ENCODE measurements around the gene CLMP. TPM values are rescaled to one million over a fixed set of nuclear protein-coding genes. Genes with fewer than 3 reads are reported as not detected.

The CLMP gene
- total RNA-seq, 1 donor from 2014 or later: 42.0 TPM

DNA sequence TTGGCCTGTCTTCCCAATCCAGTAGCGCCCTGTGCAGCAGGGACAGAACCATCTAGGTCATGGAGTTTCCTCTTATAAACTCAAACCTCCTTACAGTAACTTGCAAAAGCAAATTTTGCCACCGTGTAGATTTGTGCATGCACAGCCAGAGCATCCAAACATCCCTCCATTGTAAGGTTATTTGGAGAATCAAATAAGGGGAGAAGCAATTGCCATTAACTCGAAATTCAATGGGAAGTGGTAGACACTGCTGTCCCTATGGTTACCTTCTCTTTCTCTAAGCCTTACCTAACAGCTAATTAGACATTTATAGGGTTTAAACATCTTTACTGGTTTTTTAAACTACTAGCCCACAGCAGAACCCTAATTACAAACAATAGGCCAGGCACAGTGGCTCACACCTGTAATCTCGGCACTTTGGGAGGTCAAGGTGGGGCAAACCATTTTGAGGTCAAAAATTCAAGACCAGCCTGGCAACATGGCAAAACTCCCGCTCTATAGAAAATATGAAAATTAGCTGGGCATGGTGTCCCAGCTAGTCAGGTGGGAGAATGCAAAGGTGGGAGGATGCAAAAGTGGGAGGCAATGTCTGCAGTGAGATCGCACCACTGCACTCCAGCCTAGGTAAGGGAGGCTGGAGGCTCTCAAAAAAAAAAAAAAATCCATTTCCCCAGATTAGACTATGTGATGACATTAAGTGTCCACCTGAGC, 139.7 kb downstream of the CLMP start:
- DNase-seq: no peak

DNA sequence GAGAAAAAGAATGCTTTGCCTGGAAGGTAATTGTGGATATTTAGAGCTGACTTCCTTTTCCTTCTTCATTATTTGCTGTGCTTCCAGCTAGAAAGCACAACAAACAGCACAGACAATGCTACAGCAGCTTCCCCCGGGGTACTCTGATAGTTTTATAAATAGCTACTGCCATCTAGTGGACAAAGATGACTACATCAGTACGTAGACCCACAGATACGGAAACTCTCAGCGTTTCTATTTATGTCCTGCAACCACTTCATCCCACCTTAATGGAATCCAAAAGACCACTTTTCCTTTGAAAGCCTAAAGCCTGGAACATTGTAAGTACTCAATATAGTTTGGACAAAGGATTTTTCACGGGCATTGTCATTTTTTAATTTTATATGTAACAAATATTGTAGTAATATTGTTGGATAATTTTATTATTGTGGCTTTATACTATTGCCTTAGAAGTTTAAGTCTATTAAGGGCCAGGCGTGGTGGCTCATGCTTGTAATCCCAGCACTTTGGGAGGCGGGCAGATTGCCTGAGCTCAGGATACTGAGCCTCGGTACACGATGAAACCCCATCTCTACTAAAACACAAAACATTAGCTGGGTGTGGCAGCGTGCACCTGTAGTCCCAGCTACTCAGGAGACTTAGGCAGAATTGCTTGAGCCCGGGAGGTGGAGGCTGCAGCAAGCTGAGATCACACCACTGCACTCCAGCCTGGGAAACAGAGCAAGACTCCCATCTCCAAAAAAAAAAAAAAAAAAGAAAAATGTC, 140.6 kb downstream of the CLMP start:
- no peak for DNase-seq

DNA sequence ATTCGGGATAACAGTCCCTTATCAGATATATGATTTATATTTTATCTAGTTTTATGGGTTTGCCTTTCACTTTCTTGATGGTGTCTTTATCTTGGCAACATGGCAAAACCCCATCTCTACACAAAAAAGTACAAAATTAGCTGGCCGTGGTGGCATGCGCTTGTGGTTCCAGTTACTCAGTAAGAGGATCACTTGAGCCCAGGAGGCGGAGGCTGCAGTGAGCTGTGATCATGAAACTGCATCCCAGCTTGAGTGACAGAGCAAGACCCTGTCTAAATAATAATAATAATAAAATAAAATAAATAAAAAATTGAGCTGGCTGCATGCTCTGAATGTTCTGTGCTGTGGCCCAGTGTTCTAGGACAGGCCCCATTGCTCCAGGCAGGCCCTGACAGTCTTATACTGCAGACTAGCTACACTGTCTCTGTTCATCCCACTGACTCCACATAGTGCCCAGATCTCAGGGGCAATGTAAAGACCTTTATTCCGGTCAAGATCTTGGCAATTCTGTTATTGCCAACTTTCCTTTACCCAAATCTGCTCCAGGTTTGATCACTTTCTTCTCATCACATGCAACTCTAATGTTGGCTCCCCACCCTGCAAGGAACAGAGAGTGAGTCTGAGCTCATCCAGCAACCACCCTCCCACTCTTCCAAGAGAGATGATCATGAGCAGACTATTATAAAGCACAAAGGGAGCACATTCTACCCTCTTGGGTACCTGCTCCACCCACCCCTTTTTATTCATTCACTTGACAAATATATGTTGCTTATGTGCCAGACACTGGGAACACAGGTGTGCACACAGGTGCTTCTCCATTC, 141.9 kb downstream of the CLMP start:
- no peak for DNase-seq

DNA sequence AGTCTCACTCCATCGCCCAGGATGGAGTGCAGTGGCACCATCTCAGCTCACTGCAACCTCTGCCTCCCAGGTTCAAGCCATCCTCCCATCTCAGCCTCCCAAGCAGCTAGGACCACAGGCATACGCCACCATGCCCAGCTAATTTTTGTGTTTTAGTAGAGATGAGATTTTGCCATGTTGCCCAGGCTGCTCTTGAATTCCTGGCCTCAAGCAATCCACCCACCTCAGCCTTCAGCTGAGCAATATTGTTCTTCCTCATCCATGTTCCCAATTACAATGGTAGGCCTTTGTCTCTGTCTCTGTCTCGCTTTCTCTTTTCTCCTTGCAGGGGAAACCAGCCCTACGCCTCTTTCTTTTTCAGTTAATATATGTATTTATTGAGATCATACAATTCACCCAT, 143.4 kb downstream of the CLMP start:
- no peak for DNase-seq

DNA sequence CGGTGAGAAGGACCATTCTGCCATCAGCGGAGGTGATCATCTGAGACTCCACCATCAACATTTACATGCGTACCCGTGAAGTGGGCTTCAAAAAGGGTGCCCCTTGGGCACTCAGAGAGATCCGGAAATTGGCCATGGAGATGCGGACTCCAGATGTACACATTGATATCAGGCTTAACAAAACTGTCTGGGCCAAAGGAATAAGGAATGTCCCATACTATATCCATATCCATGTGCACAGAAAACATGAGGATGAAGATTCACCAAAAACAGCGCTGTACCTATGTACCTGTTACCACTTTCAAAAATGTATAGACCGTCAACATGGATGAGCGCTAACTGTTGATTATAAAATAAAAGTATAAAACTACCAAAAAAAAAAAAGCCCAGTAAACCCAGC, 143.9 kb downstream of the CLMP start:
- DNase-seq: no peak

DNA sequence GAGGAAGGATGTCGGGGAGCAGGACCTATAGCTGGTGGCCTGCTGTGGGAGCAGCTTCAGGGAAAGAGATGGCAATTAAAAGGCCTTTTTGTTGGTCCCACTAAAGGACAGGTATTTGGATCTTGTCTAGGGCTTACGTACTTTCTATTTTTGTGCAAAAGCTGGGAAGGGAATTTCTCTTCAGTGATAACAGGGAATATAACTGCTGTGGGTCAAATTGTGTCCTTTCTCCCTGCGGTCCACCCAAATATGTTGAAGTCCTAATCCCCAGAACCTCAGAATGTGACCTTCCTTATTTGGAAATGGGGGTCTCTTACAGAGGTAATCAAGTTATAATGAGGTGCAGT, 147.1 kb downstream of the CLMP start:
- DNase-seq: no peak

DNA sequence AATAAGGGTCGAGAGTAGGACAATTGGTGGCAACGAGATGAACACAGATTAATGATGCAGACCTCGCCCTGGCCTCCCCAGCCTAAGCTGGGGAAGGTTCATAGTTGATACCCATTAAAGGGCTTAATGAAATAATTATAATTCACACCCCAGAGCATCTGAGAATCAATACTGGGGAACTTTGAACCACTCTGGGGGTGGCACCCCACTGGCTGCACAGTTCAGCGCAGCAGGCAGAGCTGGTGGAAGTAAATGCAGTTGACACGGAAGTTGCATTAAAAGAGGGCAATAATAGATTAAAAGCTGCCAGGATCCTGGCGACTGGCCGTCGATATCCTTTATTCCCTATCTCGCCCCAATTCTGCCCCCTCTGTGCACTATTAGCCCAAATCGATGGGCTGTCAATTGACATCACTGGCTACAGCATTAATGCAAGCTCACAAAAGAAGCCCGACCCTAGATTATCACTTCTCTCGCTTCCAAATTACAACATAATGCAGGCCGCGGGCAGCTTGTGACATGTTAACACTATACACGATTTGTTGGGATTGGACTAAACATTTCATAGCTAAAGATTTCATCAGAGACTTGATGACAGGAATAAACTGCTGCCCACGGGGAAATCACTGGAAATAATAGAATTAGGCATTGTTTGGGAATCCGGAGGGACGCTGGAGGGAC, 147.6 kb downstream of the CLMP start:
- no peak for DNase-seq

DNA sequence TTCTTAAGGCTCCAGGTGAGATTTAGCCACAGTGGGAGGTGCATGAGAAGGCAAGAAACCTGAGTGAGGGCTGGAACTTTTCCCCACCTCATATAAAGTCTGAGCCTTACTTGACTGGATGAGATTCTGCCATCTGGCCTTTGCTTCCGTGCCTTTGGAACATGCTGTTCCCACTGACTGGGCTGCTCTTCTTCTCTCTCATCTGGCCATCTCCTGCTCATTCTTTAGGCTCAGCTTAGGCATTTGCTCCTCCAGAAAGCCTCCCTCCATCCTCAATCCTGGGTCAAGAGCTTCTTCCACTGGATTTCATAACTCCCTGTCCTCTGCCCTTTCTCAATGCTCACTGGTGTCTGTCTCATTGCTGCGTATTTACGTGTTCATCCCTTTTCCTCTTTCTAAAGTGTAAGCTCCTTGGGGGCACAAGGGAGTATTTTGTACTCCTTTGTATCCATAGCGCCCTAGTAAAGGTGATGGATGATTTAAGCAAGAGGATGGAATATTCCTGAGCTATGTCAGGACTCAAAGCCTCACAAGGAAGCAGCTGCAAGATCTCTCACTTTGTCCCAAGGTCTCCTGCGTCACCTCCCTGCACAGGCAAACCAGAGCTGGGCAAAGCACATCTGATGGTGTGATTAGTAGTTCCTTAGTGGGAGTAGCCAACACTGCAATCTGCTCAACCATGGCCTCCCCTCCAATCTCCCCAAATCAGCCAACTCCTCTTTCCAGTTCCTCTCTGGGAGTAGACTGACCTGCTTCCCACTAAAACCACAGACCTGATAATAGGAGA, 148.4 kb downstream of the CLMP start:
- no peak for DNase-seq

DNA sequence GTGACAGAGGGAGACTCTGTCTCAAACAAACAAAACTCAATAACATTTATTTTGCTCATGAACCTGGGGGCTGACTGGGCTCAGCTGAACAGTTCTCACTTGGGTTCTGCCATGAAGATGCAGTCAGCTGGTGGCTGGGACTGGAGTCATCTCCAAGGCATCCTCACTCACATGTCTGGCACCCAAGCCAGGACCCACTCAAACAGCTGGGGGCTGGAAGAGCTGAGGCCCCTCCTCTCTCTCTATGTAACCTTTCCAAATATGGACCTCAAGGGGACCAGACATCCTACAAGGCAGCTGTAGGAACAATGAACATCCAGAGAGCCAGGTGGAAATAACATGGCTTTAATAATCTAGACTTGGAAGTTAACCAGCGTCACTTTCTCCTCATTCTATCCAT, 149.9 kb downstream of the CLMP start:
- no peak for DNase-seq

DNA sequence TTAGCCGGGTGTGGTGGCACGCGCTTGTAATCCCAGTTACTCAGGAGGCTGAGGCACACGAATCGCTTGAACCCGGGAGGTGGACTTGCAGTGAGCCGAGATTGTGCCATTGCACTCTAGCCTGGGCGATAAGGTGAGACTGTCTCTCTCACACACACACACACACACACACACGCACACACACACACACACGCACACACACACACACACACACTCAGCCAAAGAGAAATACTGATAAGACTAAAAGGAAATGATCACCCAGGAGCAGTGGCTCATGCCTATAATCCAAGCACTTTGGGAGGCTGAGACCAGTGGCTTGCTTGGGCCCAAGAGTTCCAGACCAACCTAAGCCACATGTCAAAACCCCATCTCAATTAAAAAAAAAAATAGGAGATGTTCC, 153.9 kb downstream of the CLMP start:
- no peak for DNase-seq

DNA sequence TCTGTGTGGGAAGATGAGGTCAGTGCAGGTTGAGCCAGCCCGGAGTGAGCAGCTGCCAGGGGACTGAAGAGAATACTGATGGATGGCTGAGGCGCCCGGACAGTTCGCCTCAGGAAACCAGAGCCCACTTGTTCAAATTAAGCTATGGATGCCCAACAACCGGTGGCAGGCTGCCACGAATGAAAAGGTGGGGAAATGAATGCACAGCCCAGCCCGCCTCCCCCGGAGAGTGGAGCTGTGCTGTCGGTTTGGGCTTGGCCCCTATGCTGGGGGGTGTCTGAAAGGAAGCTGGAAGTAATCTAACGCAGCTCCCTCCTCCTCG, 155.0 kb downstream of the CLMP start:
- DNase-seq: no peak

DNA sequence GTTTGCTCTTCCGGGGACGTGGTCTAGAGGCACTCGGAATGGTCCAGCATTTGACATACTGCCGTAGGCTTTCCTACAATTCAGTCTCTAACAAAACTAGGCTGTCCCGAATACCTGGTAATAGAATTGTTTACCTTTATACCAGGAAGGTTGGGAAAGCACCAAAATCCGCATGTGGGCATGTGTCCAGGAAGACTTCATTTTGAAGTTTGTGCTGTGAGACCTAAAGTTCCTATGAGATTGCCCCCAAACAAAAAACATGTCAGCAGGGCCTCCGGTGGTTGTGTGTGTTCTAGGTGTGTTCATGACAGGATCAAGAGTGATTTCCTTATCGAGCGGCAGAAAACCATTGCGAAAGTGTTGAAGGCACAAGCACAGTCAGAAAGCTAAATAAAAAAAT, 159.2 kb downstream of the CLMP start:
- no peak for DNase-seq

DNA sequence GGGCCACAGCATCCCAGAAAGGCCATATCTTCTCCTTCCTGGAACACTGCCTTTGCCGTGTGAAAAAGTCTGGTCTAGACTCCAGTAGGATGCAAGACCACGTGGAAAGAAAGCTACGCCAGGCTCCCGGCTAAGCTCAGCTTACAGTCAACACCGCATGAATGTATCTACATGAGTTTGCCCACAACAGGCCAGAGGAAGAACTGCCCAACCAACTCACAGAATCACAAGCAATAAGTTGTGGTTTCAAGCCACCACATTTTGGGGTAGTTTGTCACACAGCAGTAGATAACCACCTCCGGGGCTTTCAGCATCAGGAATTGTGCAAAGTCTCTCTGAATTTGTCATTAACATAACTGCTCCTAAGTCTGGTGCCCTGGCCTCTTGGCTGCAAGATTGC, 160.5 kb downstream of the CLMP start:
- no peak for DNase-seq

DNA sequence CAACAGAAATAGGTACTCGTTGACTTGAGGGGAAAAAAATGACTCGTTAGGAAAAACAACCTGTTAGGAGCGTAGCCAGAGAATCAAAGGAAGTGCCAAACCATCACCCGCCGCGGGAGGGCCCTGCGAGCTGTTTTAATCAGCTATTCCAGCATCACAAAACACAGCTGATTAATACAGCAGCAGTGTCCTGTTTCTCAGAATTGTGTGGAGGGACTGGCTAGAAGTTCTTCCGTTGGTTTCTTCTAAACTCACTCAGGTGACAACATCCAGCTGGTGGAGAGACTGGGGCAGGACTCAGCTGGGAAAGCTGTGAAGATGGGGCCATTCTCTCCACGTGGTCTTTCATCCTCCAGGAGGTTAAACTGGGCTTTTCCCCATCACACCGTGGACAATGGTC, 161.2 kb downstream of the CLMP start:
- DNase-seq: no peak

DNA sequence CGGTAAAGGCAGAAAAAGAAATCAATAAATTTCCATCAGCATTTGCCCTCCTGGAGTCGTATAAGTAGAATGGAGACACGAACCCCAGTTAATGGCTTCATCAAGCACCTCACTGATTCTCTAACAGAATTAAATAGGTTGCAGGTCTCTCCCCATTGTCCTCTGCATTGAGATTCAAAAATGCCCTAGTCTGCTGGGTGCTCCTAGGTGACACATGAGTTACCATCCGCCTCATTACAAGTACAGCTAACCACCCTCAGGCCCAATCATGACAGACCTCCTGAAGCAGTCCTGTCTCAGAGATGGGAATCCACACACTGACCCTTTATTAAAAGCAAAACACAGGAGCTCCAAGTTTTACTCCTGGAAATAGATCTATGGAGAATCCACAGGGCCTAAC, 164.5 kb downstream of the CLMP start:
- DNase-seq: no peak

DNA sequence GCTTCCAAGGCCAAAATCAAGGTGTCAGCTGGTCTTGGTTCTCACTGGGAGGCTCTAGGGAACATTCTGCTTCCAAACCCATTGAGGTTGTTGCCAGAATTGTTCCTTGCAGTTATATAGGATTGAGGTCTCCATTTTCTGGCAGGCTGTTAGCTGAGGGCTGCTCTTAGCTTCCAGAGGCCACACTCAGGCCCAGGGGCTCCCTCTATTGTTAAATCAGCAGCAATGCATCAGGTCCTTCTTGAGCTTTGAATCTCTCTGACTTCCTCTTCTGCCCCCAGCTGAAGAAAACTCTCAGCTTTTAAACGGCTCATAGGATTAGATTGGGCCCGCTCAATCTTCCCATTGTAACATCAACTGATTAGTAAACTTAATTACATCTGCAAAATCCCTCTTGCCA, 174.1 kb downstream of the CLMP start:
- DNase-seq: no peak

Small RNA genes lying within 50 kb of the gene (small RNA-seq; reads per million reads assigned to genes)
- gene RPL31P47 (not detected), gene SNORD14C (not detected), gene SNORD14D (not detected), gene SNORD14E (186 reads per million, percentile 97 among the genes with 10 or more reads in this experiment)

Other genes with a start within 250 kb of the CLMP start
- not detected for gene BSX, start 213.4 kb downstream of the CLMP start, total RNA-seq
- 3,421 TPM for gene HSPA8, start 133.1 kb downstream of the CLMP start, total RNA-seq
- gene GRAMD1B, start 235.0 kb upstream of the CLMP start, total RNA-seq: 59.9 TPM

Measured in occipital lobe (tissue), 3 donors.